AG08396 (cell line): ENCODE results near the gene JMY.

ENCODE experiments used
- DNase-seq: peaks from one replicate; pipeline ENCODE4 v3.0.0; 2012; ENCODE audit warnings: low spot score, mixed read lengths

The JMY gene, protein sequence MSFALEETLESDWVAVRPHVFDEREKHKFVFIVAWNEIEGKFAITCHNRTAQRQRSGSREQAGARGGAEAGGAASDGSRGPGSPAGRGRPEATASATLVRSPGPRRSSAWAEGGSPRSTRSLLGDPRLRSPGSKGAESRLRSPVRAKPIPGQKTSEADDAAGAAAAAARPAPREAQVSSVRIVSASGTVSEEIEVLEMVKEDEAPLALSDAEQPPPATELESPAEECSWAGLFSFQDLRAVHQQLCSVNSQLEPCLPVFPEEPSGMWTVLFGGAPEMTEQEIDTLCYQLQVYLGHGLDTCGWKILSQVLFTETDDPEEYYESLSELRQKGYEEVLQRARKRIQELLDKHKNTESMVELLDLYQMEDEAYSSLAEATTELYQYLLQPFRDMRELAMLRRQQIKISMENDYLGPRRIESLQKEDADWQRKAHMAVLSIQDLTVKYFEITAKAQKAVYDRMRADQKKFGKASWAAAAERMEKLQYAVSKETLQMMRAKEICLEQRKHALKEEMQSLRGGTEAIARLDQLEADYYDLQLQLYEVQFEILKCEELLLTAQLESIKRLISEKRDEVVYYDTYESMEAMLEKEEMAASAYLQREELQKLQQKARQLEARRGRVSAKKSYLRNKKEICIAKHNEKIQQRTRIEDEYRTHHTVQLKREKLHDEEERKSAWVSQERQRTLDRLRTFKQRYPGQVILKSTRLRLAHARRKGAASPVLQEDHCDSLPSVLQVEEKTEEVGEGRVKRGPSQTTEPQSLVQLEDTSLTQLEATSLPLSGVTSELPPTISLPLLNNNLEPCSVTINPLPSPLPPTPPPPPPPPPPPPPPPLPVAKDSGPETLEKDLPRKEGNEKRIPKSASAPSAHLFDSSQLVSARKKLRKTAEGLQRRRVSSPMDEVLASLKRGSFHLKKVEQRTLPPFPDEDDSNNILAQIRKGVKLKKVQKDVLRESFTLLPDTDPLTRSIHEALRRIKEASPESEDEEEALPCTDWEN

DNA sequence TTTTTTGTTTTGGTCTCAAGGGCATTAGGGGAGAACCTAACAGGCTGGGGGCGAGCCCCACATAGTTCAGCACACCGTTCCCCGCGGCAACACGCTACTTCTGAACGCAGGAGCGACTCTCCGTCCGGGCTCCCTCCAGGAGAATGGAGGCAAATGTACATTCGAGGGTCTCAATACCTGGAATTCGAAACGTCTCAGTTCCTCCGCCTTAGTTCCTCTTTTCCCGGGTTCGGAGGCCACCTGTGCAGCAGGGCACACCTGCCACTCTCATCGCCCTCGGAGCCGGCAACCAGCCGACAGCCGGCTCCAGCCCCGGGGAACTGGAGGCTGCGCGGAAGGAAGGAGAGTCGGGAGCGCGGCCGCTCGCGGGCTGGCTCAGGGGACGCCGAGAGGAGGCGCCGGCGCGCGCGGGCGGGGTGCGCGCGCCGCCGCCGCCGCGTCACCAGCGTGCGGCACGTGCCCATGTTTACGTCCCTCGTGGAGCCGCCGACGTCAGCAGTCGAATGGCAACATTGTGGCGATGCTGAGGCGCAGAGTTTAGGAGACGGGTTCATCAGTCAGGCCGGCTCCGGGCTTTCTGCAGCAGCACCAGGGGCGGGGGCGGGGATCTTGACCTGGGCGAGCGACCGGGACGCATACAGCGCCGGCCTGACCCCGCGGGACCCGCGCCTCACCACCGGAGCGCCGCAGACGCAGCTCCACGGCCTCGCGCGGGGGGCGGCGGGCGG, at the start of gene JMY:
Gene JMY (plus strand): TSS at position 498 of the 728 bp plus-strand sequence. CDS start 520 bp downstream, outside the sequence.
- DNase-seq, result peak; percentile 96

DNA sequence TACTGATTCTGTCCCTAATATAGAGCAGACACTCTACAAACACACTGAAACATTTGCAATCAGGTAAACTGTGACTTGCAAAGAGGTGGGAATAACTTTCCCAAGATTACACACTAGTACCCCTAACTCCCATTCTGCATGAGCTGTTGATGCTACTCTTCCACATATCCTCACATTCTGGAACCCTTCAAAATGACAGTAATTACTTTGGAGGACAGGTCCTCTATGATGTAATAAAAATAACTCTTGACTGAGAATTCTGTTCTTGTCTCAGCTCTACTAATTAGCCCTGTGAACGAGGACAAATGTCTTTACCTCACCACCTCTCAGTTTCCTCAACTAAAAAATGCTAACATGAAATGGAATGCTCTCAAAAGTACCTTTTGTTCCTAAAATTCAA, 49.5 kb upstream of the JMY start:
- DNase-seq, result no peak

DNA sequence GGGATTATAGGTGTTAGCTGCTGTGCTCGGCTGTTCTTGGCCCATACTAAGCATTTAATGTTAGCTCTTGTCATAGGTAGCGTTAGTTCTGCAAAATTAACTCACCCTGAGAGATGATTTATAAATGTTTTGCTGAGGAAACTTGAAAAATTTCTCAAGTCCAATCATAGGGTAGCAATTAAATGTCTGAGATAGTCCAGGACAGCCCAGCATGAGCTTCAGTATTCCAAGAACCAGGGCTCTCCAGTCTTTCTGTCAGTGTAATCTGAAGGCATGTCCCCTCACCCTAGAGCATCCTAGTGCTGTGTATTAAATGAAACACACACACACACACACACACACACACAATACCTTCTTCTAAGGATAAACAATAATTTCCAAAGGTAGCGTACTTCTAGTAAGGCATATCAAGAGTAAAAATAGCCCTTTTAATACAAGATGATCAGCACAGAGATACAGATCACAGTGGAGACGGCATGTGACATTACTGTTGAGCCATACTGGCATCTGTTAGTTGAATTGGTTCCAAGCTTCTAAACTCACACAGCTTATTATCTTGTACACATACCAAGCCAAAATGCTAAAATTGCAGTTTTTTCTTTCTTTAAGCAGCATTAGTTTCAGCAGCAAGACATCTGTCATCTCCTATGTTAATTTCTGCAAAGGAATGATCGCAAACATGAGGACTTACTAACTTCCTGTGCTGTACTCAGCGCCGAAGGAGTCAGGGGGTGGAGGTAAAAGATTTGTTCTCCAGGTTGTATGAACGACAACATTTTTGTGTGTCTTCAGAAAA, 46.3 kb upstream of the JMY start:
- no peak for DNase-seq

DNA sequence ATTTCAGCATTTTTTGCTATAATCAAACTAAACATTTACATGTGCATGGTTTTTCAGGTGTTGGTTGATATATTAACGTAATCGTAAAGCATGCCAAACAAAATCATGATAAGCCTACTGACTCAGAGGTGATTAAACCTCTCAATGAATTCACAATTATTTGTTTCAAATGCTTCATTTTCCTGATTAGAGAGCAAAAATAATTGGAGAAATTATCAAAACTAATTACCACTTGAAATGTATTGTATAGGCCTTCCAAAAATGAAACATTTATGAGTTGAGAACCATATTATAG, 45.7 kb upstream of the JMY start:
- DNase-seq, result no peak

DNA sequence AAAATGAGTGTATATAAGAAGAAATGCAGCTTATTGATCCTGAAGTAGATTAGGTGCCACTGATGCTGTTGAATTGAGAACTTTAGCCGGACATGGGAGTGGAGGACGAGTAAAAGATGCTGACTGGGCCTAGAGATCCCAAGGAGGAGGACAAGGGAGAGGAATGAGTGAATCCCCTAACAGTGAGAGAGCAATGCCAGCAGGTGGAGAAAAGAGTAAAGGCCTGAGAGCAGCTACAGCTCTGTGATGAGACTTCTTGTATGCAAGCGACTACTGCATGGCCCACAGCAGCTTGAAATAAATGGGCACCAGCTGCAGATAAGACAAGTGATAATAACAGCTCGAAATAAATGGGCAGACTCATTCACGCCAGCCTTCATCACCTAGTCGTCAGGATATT, 44.5 kb upstream of the JMY start:
- DNase-seq, result no peak

DNA sequence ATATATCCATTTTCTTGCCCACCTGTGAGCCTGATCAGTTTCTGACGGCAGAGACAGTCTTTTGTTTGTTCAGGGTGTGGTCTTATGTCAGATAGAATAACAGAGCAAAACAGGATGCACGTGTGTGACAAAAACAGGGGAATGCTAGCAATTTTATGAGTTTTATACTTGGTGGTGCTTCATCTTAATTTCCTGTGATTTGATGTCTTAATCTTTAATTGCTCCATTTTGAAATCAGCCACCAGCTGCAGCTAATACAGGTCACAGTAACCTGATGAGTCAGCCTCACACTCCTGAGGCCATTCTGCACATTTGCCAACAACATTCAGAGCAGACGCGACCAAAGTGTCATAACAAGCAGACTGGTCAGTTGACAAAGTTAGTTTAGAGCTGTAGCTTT, 42.3 kb upstream of the JMY start:
- DNase-seq, result no peak

DNA sequence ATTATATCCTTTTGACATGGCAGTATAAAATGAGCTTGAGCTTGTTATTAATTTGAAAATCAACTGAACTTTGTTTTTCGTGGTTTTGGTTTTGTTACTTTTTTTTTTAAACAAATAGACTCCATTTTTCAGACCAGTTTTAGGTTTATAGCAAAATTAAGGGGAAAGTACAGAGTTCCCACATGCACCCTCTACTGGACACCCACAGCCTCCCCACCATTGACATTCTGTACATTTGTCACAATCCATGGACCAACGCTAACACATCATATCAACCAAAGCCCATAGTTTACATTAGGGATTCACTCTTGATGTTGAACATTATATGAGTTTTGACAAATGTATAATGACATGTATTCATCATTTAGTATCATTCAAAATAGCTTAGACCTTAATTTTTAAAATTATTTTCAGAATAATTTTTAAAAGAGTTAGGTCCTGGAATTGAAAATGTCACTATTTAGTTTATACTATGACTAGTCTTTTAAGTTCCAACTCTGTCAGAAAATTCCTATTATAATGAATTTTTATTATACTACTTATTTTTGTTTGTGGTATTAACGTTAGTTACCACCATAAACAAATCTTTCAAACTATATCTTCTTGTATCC, 35.3 kb upstream of the JMY start:
- DNase-seq, result peak; percentile 36

DNA sequence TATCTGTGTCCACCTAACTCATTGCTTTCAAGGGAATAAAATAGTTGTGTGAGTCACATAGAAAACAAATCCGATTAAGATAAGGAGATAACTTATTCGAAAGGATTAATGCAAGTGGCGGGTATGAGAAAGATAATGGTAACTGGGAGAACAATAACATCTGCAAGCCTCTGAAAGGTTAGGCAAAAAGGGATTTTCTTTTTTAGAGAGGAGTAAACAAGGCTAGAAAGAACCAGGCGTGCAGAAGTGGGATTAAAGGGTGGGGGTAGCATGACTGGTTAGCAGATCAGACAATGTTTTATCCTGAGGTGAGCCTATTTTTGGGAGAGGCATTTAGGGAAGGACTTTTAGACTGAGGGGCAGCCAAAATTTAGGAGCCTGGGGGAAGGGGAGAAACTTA, 34.7 kb upstream of the JMY start:
- no peak for DNase-seq

DNA sequence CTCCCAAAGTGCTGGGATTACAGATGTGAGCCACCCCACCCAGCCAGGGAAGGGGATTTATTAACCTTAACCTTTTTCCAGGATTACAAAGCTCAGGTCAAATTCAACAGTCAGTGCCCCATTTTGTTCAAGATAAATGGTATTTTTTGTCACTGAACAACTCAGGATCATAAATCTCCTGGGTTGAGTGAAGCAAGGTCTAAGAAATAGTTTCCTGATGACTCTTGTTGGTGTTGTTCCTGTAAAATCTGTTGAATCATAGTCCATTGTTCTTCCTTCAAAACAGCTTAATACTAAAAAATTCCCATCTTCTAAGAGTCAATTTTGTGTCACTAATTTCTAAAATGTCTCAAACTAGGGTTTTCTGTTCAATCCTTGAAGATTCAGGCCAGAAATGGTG, 33.9 kb upstream of the JMY start:
- peak; percentile 16 for DNase-seq

DNA sequence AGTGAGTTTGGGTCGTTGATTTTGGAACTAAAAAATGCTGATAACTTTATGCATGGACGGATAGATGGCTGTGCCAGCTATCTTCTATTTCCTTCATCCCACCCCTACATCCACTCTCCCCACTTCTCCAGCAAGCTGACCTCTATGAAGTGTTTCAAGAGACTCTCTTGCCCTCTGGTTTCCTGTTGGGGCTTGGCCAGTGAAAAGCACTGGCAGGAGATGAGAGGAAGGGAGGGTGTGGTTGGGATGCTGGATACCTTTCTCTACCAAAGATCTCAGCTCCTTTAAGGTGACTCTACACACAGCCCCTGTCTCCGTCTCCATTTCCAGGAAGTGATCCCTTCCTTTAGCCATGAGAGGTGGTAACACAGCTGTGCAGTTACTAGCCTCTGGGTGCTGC, 30.0 kb upstream of the JMY start:
- no peak for DNase-seq

DNA sequence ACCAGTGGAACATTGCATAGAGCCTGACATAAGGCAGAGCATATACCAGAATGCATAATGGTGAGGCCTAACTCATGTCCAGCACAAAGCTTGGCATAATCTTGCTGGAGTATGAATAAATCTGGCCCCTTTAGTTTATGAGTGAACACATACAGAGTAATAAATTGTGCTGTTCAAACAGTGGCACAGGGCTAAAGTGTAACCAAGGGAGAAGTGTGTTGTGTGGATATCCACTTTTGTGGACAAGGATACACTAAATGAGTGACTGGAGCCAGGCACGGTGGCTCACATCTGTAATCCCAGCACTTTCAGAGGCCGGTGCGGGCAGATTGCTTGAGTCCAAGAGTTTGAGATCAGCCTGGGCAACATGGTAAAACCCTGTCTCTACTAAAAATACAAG, 29.4 kb upstream of the JMY start:
- no peak for DNase-seq

DNA sequence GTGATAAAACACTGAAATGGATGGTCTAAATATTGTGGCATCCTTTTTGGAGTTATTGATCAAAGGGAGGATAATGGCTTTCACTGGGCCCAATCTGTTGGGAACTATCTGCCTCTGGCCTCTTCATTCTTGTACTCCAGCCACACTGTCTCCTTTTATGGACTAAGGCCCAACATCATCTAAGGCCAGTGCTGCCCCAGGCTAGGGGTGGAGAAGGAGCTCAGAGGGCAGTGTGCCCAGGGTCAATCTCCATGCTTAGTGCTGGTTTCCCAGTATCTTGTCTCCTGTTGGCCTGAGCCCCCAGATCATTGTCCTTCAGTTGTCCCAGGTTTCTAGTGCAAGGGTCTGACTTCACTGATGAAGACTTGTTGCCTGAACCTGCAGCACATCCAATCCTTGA, 26.4 kb upstream of the JMY start:
- no peak for DNase-seq

DNA sequence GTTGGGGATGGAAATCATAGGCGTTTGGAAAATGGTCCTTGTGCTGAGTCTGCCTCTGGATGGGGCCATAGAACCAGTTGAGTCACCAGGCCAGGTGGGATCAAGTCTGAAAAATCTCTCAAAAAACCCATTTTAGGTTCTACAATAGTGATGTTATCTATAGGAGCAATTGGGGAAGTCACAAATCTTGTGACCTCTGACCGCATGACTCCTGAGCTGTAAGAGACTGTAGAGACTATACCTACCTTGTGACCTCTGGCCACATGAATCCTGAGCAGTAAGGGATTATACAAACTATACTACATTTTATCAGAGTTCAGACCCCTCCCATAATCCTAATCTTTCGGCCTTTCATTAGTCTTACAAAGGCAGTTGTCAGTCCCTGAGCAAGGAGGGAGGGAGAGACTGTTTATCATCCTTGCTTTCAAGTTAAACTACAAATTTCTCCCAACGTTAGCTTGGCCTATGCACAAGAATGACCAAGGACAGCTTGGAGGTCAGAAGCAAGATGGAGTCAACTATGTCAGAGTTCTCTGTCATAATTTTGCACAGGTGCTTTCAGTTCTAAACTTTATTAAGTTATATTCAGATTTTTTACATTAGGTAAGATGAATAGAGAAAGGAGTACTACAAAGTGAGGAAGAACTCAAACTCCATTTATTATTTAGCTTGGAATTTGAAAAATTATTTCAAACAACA, 11.5 kb upstream of the JMY start:
- no peak for DNase-seq

DNA sequence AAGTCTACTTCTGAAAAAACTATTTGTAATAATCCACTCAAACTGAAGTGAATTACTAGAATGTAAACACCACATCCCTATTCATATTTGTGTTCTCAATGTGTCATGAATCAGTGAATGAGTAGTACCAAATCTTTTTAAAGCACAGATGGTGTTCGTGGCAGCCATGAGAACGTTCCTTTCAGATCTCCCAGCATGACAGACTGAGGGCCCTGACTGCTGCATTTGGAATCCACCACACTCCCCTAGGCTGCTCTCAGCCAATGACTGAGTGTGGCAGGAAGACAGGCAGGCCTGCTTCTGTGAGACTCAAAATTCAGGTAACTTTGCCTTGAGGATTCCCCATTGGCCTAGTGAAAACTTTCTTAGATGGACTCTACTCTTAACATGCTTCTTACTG, 10.9 kb upstream of the JMY start:
- peak; percentile 61 for DNase-seq

DNA sequence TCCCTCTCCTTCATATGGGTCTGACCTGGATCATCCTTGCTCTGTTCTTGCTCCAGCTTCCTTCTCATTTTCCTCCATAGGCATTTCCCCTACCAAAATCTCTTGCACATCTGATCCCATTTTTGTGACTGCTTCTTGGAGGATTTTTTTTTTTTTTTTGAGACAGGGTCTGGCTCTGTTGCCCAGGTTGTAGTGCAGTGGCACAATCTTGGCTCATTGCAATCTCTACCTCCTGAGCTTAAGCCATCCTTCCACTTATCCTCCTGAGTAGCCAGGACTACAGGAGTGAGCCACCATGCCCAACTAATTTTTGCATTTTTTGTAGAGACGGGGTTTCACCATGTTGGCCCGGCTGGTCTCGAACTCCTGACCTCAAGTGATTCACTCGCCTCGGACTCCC, 10.5 kb upstream of the JMY start:
- no peak for DNase-seq

DNA sequence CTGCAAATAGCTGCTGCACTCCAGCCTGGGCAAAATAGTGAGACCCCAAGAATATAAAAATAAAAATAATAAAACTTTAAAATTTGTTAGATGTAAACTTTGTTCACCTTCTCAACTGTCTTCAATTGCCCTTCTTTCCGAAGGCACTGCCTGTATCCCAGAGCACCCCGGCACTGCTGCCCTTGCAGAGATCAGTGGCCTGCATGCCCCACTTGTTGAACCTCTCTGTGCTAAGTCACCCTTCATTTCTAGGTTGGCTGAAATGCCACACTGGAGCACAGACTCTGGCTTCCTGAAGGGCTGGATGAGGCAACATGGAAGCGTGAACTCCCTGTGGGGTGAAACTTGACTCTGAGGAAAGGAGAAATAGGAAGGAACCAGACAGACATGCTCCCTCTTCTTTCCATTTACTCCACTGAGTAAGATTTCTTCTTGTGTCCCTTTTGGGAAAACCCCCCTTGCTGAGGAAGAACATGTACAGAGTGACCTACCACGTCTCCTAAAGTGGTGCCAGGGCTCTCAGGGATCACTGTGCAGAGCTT, 8.4 kb upstream of the JMY start:
- DNase-seq, result no peak

DNA sequence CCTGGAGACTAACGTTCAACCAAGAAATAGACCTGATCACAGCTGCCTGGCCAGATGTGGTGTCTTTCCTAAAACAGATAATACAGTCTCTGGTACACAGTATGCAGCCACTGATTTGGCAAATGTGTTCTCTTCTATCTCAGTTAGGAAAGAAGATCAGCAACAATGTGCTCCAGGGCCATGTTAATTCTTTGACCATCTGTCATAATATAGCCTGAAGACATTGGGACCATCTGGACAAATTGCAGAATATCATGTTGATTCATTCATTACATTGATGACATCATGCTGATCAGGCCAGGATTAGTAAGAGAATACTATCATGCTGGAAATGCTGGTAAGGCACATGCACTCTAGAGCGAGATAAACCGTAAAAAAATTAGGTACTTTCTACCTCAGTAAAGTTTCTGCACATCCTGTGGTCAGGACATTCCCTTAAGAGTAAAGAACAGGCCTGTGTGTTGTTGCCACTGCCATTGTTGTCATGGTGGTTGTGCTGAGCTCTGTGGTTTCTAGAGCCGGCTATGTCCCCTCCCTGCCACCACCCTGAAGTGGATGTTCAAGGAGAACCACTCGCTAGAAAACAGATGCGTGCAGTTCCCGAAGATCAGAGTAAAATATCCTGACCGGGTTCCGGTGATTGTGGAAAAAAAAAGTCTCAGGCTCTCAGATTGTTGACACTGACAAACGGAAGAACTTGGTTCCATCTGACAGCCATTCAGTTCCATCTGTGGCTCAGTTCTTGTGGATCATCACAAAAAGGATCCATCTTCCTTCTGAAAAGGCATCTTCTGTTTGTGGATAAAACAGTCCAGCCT, 6.4 kb upstream of the JMY start:
- peak; percentile 23 for DNase-seq

DNA sequence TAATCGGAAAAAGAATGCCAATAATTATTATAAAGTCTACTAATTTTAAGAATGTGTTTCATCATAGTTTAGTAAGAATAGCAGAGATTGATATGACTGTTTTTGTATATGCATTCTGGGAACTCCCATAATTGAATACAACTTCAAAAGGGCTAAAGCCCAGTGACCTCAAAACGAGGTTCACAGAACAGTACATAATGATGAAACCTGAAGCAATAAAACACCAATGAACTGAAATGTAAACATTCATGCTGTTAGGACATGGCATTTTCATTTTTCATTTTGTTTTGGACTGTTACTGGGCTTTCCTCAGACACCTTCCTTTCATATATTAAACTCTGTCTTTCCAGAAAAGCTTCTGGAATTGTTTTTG, 684 bp upstream of the JMY start:
- DNase-seq, result no peak

DNA sequence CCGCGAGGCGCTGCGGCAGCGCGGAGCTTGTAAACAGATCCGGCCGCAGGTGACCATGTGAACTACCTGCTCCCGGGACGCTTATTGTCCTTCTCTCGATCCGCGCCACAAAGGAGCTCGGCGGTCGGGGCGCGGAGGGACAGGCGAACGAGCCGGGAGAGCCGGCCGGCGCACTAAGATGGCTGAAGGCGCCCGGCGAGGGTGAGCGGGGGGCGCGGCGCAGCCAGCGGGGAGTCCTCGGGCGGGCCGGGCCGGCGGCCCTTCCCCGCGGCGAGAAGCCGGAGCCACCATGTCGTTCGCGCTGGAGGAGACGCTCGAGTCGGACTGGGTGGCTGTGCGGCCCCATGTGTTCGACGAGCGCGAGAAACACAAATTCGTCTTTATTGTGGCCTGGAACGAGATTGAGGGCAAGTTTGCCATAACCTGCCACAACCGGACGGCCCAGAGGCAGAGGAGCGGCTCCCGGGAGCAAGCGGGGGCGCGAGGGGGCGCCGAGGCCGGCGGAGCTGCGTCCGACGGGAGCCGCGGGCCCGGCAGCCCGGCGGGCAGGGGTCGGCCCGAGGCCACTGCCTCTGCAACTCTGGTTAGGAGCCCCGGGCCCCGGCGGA, 535 bp downstream of the JMY start:
- DNase-seq, result peak; percentile 64
